Measurements from ENCODE around the gene MTCH2. TPM values are rescaled to one million over a fixed set of nuclear protein-coding genes. Genes with fewer than 3 reads are reported as not detected.

Gene MTCH2
- total RNA-seq, 1 donor from 2014 or later, result 107 TPM

- Mint-ChIP-seq H3K36me3 (ENCODE audit: low read depth) (peaks cover 10% of the 10 kb centered on the region), H3K27me3 (ENCODE audit: low read depth) (no peaks in the 10 kb centered on the region), H3K4me1 (ENCODE audit: low read depth) (peaks cover 37% of the 10 kb centered on the region), H3K9me3 (ENCODE audit: low read depth) (no peaks in the 10 kb centered on the region), H3K4me3 (ENCODE audit: unreplicated experiment) (no peak overlapping the region), H3K27ac (ENCODE audit: unreplicated experiment) (peak overlapping the region; percentile 68)
- no peak for DNase-seq (ENCODE audit: low spot score)
- TF ChIP-seq CTCF (IDR thresholded peaks at IDR 0.05), result no peak
Observed at GRCh38 chr11:47570651-47571356, 71.6 kb downstream of the MTCH2 start.

GRCh38 chr11:47569646-47570045 is 72.7 kb downstream of the MTCH2 start:
- H3K27me3 Mint-ChIP-seq (ENCODE audit: low read depth), result no peaks in the 10 kb centered on the region
- no peaks in the 10 kb centered on the region for H3K9me3 Mint-ChIP-seq (ENCODE audit: low read depth)
- DNase-seq (ENCODE audit: low spot score), result no peak
- H3K4me3 Mint-ChIP-seq (ENCODE audit: unreplicated experiment), result no peak overlapping the region
- no peak overlapping the region for H3K27ac Mint-ChIP-seq (ENCODE audit: unreplicated experiment)
- TF ChIP-seq CTCF (IDR thresholded peaks at IDR 0.05), result no peak
- H3K36me3 Mint-ChIP-seq (ENCODE audit: low read depth), result peaks cover 9% of the 10 kb centered on the region
- peaks cover 42% of the 10 kb centered on the region for H3K4me1 Mint-ChIP-seq (ENCODE audit: low read depth)

Other genes with a start within 250 kb of the MTCH2 start
- 113 to 124 TPM (median 120 TPM) in 3 replicates for gene SLC39A13, start 234.0 kb downstream of the MTCH2 start, total RNA-seq
- gene PSMC3, start 216.1 kb downstream of the MTCH2 start, total RNA-seq, result 100 to 139 TPM (median 108 TPM) in 3 replicates
- 0.33 to 0.35 TPM (median 0.34 TPM) in 3 replicates for gene RAPSN, start 193.4 kb downstream of the MTCH2 start, total RNA-seq
- gene CELF1, start 89.4 kb downstream of the MTCH2 start, total RNA-seq, result 82.2 to 90.2 TPM (median 87.7 TPM) in 3 replicates
- gene PTPMT1, start 77.0 kb downstream of the MTCH2 start, total RNA-seq, result 40.4 to 48.8 TPM (median 43.5 TPM) in 3 replicates
- 11.1 to 16.5 TPM (median 12.9 TPM) in 3 replicates for gene KBTBD4, start 63.6 kb downstream of the MTCH2 start, total RNA-seq
- 63.6 to 102 TPM (median 70.3 TPM) in 3 replicates for gene NDUFS3, start 63.5 kb downstream of the MTCH2 start, total RNA-seq
- not detected in 3 replicates for gene FAM180B, start 55.9 kb downstream of the MTCH2 start, total RNA-seq
- gene C1QTNF4, start 48.1 kb downstream of the MTCH2 start, total RNA-seq, result 0.40 to 0.41 TPM in 2 of 3 replicates, not detected in the other
- 0.18 to 0.58 TPM (median 0.40 TPM) in 3 replicates for gene AGBL2, start 72.8 kb upstream of the MTCH2 start, total RNA-seq
- gene FNBP4, start 124.8 kb upstream of the MTCH2 start, total RNA-seq, result 52.7 to 70.6 TPM (median 56.3 TPM) in 3 replicates
- gene NUP160, start 205.8 kb upstream of the MTCH2 start, total RNA-seq, result 18.5 to 26.3 TPM (median 19.3 TPM) in 3 replicates